ENCODE data around the gene TRIP4. TPM values are rescaled to one million over a fixed set of nuclear protein-coding genes. Genes with fewer than 3 reads are reported as not detected.
"Not testable (repeated sequence)": the region's sequence is repeated elsewhere in the genome, so short reads cannot be mapped to it uniquely, and the experiment has no call there.

Gene TRIP4
- total RNA-seq, 1 experiment from 2014 or later, result 18.1 TPM

DNA sequence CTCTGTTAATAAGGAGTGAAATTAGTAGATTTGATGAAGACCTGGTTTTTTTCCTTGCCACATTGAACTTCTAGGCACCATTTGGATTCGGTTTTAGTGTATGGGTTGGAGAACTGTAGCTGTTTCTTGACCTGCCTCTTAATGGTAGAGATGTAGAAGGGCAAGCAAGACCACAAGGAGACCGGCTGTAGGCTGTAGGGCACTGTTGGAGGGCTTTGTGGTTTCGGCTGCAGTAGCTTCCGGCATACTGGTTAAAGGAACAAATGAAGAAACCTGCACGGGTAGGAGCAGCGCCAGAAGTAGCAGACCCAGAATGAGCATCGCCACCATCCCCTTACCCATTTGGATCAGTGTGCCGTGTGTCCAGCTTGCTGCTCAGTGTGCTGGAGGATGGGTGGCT lies 14.3 kb upstream of the TRIP4 start:
- intact Hi-C loops (cut with micrococcal nuclease; ENCODE audit: unreplicated experiment), result no loop called here
- Histone ChIP-seq H3K79me2 (ENCODE audit: low read depth) (no peaks in the 10 kb centered on the region), H3F3A (ENCODE audit: insufficient read depth, low read depth) (no peaks in the 10 kb centered on the region), H3K27ac (no peak overlapping the region), H3K27me3 (ENCODE audit: insufficient read depth, low read depth) (no peaks in the 10 kb centered on the region), H3K4me1 (replicated peaks; ENCODE audit: insufficient read depth) (no peaks in the 10 kb centered on the region), H4K20me1 (ENCODE audit: insufficient read depth) (no peaks in the 10 kb centered on the region), H3K4me3 (no peak overlapping the region), H3K9me2 (ENCODE audit: insufficient read depth) (no peaks in the 10 kb centered on the region), H3K36me3 (ENCODE audit: low read depth) (no peaks in the 10 kb centered on the region), H3K4me2 (no peak overlapping the region), H3K9me3 (ENCODE audit: insufficient read depth, low read depth) (no peaks in the 10 kb centered on the region), H2AFZ (no peak overlapping the region)
- ChIA-PET POLR2A (ENCODE audit: unreplicated experiment) (interaction anchor here (0.6 kb wide), 1 partner anchor 26 kb away, joined by 4 read pairs; no protein-coding TSS in a partner anchor), CTCF (no interaction called here)
- no TSS peak for BruUV-seq (replicated peaks)
- no peak for DNase-seq
- TF ChIP-seq EZH2 (IDR thresholded peaks at IDR 0.05; ENCODE audit: low read depth), result no peak
- TF ChIP-seq, protein P1, sequence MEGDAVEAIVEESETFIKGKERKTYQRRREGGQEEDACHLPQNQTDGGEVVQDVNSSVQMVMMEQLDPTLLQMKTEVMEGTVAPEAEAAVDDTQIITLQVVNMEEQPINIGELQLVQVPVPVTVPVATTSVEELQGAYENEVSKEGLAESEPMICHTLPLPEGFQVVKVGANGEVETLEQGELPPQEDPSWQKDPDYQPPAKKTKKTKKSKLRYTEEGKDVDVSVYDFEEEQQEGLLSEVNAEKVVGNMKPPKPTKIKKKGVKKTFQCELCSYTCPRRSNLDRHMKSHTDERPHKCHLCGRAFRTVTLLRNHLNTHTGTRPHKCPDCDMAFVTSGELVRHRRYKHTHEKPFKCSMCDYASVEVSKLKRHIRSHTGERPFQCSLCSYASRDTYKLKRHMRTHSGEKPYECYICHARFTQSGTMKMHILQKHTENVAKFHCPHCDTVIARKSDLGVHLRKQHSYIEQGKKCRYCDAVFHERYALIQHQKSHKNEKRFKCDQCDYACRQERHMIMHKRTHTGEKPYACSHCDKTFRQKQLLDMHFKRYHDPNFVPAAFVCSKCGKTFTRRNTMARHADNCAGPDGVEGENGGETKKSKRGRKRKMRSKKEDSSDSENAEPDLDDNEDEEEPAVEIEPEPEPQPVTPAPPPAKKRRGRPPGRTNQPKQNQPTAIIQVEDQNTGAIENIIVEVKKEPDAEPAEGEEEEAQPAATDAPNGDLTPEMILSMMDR (conservative IDR thresholded peaks at IDR 0.05), result no peak

DNA sequence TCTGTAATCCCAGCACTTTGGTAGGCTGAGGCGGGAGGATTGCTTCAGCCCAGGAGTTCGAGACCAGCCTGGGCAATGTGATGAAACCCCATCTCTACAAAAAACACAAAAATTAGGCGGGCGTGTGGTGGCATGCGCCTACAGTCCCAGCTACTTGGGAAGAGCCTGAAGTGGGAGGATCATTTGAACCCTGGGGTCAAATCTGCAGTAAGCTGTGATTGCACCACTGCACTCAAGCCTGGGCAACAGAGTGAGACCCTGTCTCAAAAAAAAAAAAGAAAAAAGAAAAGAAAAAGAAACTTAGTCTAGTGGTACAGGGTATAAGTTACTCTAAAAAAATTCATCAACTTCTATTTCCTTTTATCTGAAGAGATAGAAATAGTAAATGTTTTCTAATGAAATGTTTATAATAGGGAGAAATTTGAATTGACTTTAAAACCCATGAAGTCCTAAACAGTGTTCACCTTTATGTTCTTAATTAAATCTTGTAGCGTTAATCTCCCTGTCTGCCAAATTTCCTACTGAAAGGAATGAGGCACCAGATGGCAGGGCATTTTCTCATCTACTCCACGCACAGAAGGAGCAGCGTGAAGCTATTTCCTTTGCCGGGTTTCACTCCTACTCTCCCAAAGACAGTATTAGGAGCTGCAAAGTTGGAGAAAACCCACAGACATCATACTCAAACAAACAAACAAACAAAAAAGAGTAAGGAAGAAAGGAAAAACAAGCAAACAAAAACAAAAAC lies 8.2 kb upstream of the TRIP4 start:
- 0 out of 2 replicates have a peak overlapping the region, but pooled peaks have one; percentile 86 for H3K4me2 ChIP-seq
- TF ChIP-seq EZH2 (IDR thresholded peaks at IDR 0.05; ENCODE audit: low read depth), result no peak
- TF ChIP-seq, protein P1 (conservative IDR thresholded peaks at IDR 0.05), result no peak
- no peaks in the 10 kb centered on the region for H3K9me3 ChIP-seq (ENCODE audit: insufficient read depth, low read depth)
- H3K27me3 ChIP-seq (ENCODE audit: insufficient read depth, low read depth), result no peaks in the 10 kb centered on the region
- CTCF ChIA-PET, result no interaction called here
- intact Hi-C loops (cut with micrococcal nuclease; ENCODE audit: unreplicated experiment), result no loop called here
- no peaks in the 10 kb centered on the region for H4K20me1 ChIP-seq (ENCODE audit: insufficient read depth)
- 0 out of 2 replicates have a peak, but pooled peaks cover 6% of the 10 kb centered on the region for H3K4me1 ChIP-seq (replicated peaks; ENCODE audit: insufficient read depth)
- H3K36me3 ChIP-seq (ENCODE audit: low read depth), result no peaks in the 10 kb centered on the region
- no peaks in the 10 kb centered on the region for H3F3A ChIP-seq (ENCODE audit: insufficient read depth, low read depth)
- BruUV-seq (replicated peaks), result no TSS peak
- no peak overlapping the region for H3K27ac ChIP-seq
- no peaks in the 10 kb centered on the region for H3K9me2 ChIP-seq (ENCODE audit: insufficient read depth)
- H3K79me2 ChIP-seq (ENCODE audit: low read depth), result peaks cover 9% of the 10 kb centered on the region; the same call in 1 of the 2 replicates
- POLR2A ChIA-PET (ENCODE audit: unreplicated experiment), result no interaction called here
- no peak overlapping the region for H2AFZ ChIP-seq
- H3K4me3 ChIP-seq, result no peak overlapping the region; the same call in 1 of the 2 replicates
- DNase-seq, result no peak

- Histone ChIP-seq H3K4me3 (peak overlapping the region; percentile 65), H2AFZ (peak overlapping the region; percentile 79), H3K4me2 (peak overlapping the region; percentile 86)
- H3K27me3 ChIP-seq (ENCODE audit: insufficient read depth, low read depth); H3K9me3 ChIP-seq (ENCODE audit: insufficient read depth, low read depth); H3F3A ChIP-seq (ENCODE audit: insufficient read depth, low read depth); H3K27ac ChIP-seq; H3K9me2 ChIP-seq (ENCODE audit: insufficient read depth); H3K4me1 ChIP-seq (replicated peaks; ENCODE audit: insufficient read depth); DNase-seq; H4K20me1 ChIP-seq (ENCODE audit: insufficient read depth); intact Hi-C loops (cut with micrococcal nuclease; ENCODE audit: unreplicated experiment); H3K36me3 ChIP-seq (ENCODE audit: low read depth); H3K79me2 ChIP-seq (ENCODE audit: low read depth): not testable (repeated sequence)
- CTCF ChIA-PET, result interaction anchor here (0.7 kb wide), 1 partner anchor 265 kb away, joined by 6 read pairs; no protein-coding TSS in a partner anchor
- BruUV-seq (replicated peaks), result TSS peak; percentile 41
- POLR2A ChIA-PET (ENCODE audit: unreplicated experiment), result interaction anchor here (0.5 kb wide), 1 partner anchor 24 kb away, joined by 3 read pairs; the partner anchor contains the start of gene CSNK1G1
Measured at GRCh38 chr15:64380130-64380870, 7.3 kb upstream of the TRIP4 start.
